GM06990 (cell line): ENCODE data around the gene FUT8.

Source experiments
- DNase-seq: peaks from one replicate; pipeline ENCODE4 v3.0.0-alpha.2; 2011; ENCODE audit not compliant: insufficient read length; ENCODE audit errors: extremely low read depth
- H3K27me3 ChIP-seq: replicated peaks from 2 replicates; pipeline ENCODE4 v1.6.0; 2011; ENCODE audit warnings: low read length; ENCODE audit not compliant: control insufficient read depth, insufficient read depth
- H3K36me3 ChIP-seq: 2 replicates; pipeline ENCODE4 v1.5.1; 2011; ENCODE audit warnings: low read length; ENCODE audit not compliant: control insufficient read depth, insufficient read depth
- H3K4me3 ChIP-seq: replicated peaks from 2 replicates; pipeline ENCODE4 v1.5.1; 2011; ENCODE audit warnings: low read depth, mild to moderate bottlenecking, control low read depth, low read length
- TF ChIP-seq, protein P1 (sequence below): IDR thresholded peaks from 2 replicates; pipeline ENCODE4 v1.5.1; 2011; ENCODE audit warnings: low read length, control low read depth, mild to moderate bottlenecking, inconsistent platforms; ENCODE audit not compliant: insufficient read depth, poor library complexity, severe bottlenecking

Gene FUT8

DNA sequence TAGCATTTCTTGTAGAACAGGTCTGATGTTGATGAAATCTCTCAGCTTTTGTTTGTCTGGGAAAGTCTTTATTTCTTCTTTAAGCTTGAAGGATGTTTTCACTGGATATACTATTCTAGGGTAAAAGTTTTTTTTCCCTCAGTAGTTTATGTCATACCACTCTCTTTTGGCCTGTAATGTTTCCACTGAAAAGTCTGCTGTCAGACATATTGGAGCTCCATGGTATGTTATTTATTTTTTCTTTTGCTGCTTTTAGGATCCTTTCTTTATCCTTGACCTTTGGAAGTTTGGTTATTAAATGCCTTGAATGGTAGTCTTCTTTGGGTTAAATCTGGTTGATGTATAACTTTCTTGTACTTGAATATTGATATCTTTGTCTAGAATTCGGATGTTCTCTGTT, 306.1 kb downstream of the FUT8 start:
- TF ChIP-seq, protein P1, sequence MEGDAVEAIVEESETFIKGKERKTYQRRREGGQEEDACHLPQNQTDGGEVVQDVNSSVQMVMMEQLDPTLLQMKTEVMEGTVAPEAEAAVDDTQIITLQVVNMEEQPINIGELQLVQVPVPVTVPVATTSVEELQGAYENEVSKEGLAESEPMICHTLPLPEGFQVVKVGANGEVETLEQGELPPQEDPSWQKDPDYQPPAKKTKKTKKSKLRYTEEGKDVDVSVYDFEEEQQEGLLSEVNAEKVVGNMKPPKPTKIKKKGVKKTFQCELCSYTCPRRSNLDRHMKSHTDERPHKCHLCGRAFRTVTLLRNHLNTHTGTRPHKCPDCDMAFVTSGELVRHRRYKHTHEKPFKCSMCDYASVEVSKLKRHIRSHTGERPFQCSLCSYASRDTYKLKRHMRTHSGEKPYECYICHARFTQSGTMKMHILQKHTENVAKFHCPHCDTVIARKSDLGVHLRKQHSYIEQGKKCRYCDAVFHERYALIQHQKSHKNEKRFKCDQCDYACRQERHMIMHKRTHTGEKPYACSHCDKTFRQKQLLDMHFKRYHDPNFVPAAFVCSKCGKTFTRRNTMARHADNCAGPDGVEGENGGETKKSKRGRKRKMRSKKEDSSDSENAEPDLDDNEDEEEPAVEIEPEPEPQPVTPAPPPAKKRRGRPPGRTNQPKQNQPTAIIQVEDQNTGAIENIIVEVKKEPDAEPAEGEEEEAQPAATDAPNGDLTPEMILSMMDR: no peak
- no peak for DNase-seq
- H3K27me3 ChIP-seq: no peaks in the 10 kb centered on the region
- H3K4me3 ChIP-seq: no peak overlapping the region
- peaks cover 4% of the 10 kb centered on the region for H3K36me3 ChIP-seq

DNA sequence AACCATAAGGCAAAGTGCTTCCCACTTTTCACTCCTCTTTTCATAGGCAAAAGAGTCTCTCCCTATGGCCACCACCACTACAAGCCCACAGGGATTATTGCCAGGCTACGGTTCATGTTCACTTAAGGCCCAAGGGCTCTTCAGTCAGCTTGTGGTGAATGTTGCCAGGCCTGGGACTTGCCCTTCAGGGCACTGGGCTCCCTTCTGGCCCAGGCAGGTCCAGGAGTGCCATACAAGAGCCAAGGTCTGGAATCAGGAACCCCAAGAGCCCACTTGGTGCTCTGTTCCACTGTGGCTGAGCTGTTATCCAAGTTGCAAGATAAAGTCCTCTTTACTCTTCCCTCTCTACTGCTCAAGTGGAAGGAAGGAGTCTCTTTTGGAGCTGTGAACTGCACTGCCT, 307.6 kb downstream of the FUT8 start:
- H3K27me3 ChIP-seq: no peaks in the 10 kb centered on the region
- H3K4me3 ChIP-seq: no peak overlapping the region
- no peak for DNase-seq
- TF ChIP-seq, protein P1: no peak
- H3K36me3 ChIP-seq: peaks cover 4% of the 10 kb centered on the region

DNA sequence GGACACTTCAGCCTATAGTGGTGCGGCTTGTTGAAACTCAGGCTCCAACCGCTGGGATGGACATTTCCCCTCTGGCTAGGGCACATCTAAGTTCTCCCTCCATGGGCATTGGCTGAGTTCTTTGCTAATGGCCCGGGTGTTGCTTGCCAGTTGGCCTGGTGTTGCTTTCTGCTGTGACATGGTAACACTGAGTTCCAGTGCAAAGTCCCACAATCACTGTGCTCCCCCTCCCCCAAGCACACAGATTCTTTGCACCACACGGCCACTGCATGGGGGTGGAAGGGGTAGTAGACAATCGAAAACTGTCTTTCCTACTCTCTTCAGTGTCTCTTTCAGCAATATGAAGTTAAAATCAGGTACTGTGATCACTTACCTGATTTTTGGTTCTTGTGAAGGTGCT, 308.2 kb downstream of the FUT8 start:
- TF ChIP-seq, protein P1: no peak
- no peak for DNase-seq
- Histone ChIP-seq H3K4me3 (no peak overlapping the region), H3K36me3 (peaks cover 4% of the 10 kb centered on the region), H3K27me3 (no peaks in the 10 kb centered on the region)

DNA sequence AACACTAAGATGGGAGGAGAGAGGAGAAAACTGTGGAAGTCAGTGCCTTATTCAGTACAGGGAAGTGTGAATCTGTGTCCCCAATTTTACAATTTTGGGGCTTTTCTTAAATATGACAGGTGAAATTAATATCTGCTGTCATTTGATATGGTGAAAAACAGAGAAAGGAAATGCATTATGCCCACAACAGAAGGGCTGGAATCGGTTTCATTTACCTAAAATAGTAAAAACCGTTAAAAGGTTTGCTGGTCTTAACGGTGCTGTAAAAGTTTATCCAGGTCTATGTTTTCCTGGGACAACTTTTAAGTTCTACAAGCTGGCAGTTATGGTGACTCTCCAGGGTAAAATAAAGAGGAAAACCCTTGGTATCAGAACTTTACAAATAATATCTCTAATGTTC, 310.8 kb downstream of the FUT8 start:
- DNase-seq: peak; percentile 22
- TF ChIP-seq, protein P1: no peak
- Histone ChIP-seq H3K36me3 (peaks cover 9% of the 10 kb centered on the region), H3K4me3 (no peak overlapping the region), H3K27me3 (no peaks in the 10 kb centered on the region)

DNA sequence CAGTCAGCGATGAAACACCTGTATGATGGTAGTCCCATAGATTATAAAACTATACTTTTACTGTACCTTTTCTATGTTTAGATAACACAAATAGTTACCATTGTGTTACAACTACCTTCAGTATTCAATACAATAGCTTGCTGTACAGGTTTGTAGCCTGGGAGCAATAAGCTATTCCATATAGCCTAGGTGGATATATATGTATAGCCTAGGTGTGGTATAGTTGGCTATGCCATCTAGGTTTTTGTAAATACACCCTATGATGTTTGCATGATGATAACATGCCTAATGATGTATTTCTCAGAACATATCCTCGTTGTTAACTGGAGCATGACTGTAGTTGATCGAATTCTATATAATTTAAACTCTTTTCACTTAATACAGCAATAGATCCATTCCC, 316.1 kb downstream of the FUT8 start:
- TF ChIP-seq, protein P1: no peak
- peaks cover 5% of the 10 kb centered on the region for H3K36me3 ChIP-seq
- H3K27me3 ChIP-seq: no peaks in the 10 kb centered on the region
- DNase-seq: no peak
- no peak overlapping the region for H3K4me3 ChIP-seq

DNA sequence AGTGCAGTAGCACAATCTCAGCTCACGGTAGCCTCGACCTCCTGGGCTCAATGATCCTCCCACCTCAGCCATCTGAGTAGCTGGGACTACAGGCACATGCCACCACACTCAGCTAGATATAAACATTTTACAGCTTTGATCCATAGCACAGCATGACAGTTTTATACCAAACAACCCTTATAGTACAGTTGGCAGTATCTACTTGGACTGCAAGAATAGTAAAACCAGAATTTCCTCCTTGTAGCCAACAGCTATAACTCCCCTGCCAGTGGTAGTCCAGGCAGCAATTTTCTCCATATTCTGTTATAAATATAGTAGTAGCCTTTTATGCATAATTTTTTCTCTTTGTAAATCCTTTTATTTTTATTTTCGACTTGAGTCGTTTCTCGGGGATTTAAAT, 317.0 kb downstream of the FUT8 start:
- no peak overlapping the region for H3K4me3 ChIP-seq
- no peaks in the 10 kb centered on the region for H3K27me3 ChIP-seq
- TF ChIP-seq, protein P1: no peak
- H3K36me3 ChIP-seq: peaks cover 5% of the 10 kb centered on the region
- DNase-seq: no peak
